Body of pancreas (tissue), 4 donors: ENCODE measurements around the gene LCLAT1.

Source experiments
- CTCF ChIP-seq, 7 experiments: fragments of 450-650 bp in 4 of 7; fragments of 200-600 bp in 3 of 7; sonication (generic) in 3 of 7; IDR thresholded peaks; one replicate each; pipeline ENCODE4 v1.5.1; 2016 to 2019; ENCODE audit warnings: antibody characterized with exemption in 7 of 7
- POLR2A ChIP-seq, 3 donors: fragments of 450-650 bp; IDR thresholded peaks; one replicate each; pipeline ENCODE4 v1.6.1; 2016; ENCODE audit warnings: antibody characterized with exemption in 3 of 3, mild to moderate bottlenecking in 2 of 3

GRCh38 chr2:30633039-30633438 is 186.0 kb downstream of the LCLAT1 start:
- no peak for TF ChIP-seq CTCF (IDR thresholded peaks at IDR 0.05)
- TF ChIP-seq POLR2A (IDR thresholded peaks at IDR 0.05), result no peak
